ENCODE measurements around the gene FAM174C. TPM values are rescaled to one million over a fixed set of nuclear protein-coding genes. Genes with fewer than 3 reads are reported as not detected.

Gene FAM174C
- total and polyA plus RNA-seq, 2 donors (not counting 3 experiments of a cell fraction or from before 2014, with no cell fraction given) = 46.7 to 83.9 TPM

GRCh38 chr19:1324249-1324805 lies 49.0 kb downstream of the FAM174C start:
- Histone ChIP-seq H3K4me2 (ENCODE audit: insufficient read depth, low read length) (no peak overlapping the region), H3K4me3 (replicated peaks in 1 of 3; ENCODE audit: insufficient read depth in 1 of 3, low read depth in 1 of 3, low read length in 3 of 3) (no peak overlapping the region), H3K9ac (replicated peaks; ENCODE audit: extremely low read depth, insufficient read depth, low read length) (peak overlapping the region; percentile 8), H3K9me1 (replicated peaks; ENCODE audit: control insufficient read depth, extremely low read depth, insufficient read depth, low read length) (no peaks in the 10 kb centered on the region), H3K9me3 (replicated peaks; ENCODE audit: control insufficient read depth, insufficient read depth, low read length) (no peaks in the 10 kb centered on the region), H4K20me1 (replicated peaks; ENCODE audit: control insufficient read depth, extremely low read depth, insufficient read depth, low read length) (no peaks in the 10 kb centered on the region), H3K27me3 (ENCODE audit: control insufficient read depth in 2 of 2, insufficient read depth in 2 of 2, low read length in 2 of 2) (no peaks in the 10 kb centered on the region), H3K4me1 (ENCODE audit: control insufficient read depth, extremely low read depth, insufficient read depth, low read length) (peaks cover 8% of the 10 kb centered on the region), H2AFZ (ENCODE audit: low read depth, low read length) (peak overlapping the region; percentile 88), H3K27ac (ENCODE audit: insufficient read depth, low read depth, low read length) (no peak overlapping the region), H3K36me3 (ENCODE audit: control insufficient read depth in 2 of 2, extremely low read depth in 1 of 2, insufficient read depth in 2 of 2, low read length in 2 of 2) (no peaks in the 10 kb centered on the region), H3K79me2 (ENCODE audit: control insufficient read depth, insufficient read depth, low read length) (no peaks in the 10 kb centered on the region)
- DNase-seq (ENCODE audit: low read depth, low spot score) (no peak), FAIRE-seq (no peak)
- dilution Hi-C loops (cut with MboI; ENCODE audit: extremely low pct_ligation_motif_present, low sequenced_read_pairs) = no loop called here
- BruUV-seq (replicated peaks) = no TSS peak
- TF ChIP-seq POLR2AphosphoS5 (IDR thresholded peaks at IDR 0.05; ENCODE audit: insufficient read depth, low read depth, low read length) (no peak), MYC (IDR thresholded peaks at IDR 0.05; ENCODE audit: low read depth, low read length) (no peak), GATA2 (IDR thresholded peaks at IDR 0.05; ENCODE audit: insufficient read depth, insufficient read length, low read depth, low read length) (no peak), POLR2A (IDR thresholded peaks at IDR 0.05; ENCODE audit: low read depth, low read length) (no peak), EZH2 (IDR thresholded peaks at IDR 0.05; ENCODE audit: borderline replicate concordance, low read depth, low read length, severe bottlenecking) (no peak), FOS (IDR thresholded peaks at IDR 0.05; ENCODE audit: borderline replicate concordance, insufficient read depth, low read length) (no peak), JUN (IDR thresholded peaks at IDR 0.05; ENCODE audit: borderline replicate concordance, insufficient read depth, insufficient read length, low read depth) (no peak)
- TF ChIP-seq, protein P1, sequence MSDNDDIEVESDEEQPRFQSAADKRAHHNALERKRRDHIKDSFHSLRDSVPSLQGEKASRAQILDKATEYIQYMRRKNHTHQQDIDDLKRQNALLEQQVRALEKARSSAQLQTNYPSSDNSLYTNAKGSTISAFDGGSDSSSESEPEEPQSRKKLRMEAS (IDR thresholded peaks at IDR 0.05; ENCODE audit: insufficient read depth, insufficient read length) = no peak
- TF ChIP-seq, protein P2, sequence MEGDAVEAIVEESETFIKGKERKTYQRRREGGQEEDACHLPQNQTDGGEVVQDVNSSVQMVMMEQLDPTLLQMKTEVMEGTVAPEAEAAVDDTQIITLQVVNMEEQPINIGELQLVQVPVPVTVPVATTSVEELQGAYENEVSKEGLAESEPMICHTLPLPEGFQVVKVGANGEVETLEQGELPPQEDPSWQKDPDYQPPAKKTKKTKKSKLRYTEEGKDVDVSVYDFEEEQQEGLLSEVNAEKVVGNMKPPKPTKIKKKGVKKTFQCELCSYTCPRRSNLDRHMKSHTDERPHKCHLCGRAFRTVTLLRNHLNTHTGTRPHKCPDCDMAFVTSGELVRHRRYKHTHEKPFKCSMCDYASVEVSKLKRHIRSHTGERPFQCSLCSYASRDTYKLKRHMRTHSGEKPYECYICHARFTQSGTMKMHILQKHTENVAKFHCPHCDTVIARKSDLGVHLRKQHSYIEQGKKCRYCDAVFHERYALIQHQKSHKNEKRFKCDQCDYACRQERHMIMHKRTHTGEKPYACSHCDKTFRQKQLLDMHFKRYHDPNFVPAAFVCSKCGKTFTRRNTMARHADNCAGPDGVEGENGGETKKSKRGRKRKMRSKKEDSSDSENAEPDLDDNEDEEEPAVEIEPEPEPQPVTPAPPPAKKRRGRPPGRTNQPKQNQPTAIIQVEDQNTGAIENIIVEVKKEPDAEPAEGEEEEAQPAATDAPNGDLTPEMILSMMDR (IDR thresholded peaks at IDR 0.05; ENCODE audit: extremely low read depth in 1 of 2, insufficient read depth in 1 of 2, low read depth in 1 of 2, low read length in 2 of 2) = no peak
- intact Hi-C loops (cut with micrococcal nuclease) = no loop called here
- CTCF ChIA-PET = interaction anchor here (0.7 to 1.4 kb wide), 2 partner anchors 9 to 11 kb away, joined by 3 to 8 read pairs; no protein-coding TSS in a partner anchor
- POLR2A ChIA-PET = no interaction called here
